Astrocyte of the spinal cord (primary cell): ENCODE measurements around the gene RWDD1.

Source experiments
- DNase-seq: peaks from one replicate; pipeline ENCODE4 v3.0.0; 2011; ENCODE audit warnings: low read depth, low spot score
- H3K4me3 ChIP-seq: 2 replicates; pipeline ENCODE4 v1.5.1; 2011; ENCODE audit warnings: low read depth, mild to moderate bottlenecking, low read length, moderate library complexity
- CTCF ChIP-seq: IDR thresholded peaks from 2 replicates; pipeline ENCODE4 v1.5.1; 2012; ENCODE audit warnings: low read depth, mild to moderate bottlenecking, low read length, inconsistent platforms
- in situ Hi-C: cut with HindIII; loops from 2 replicates; pipeline ENCODE4 v1.10.0; 2017; ENCODE audit warnings: low sequenced_read_pairs

Gene RWDD1

GRCh38 chr6:116556814-116557415, 14.4 kb upstream of the RWDD1 start:
- TF ChIP-seq CTCF = no peak
- in situ Hi-C loops = no loop called here
- no peak overlapping the region for H3K4me3 ChIP-seq
- DNase-seq = no peak

- DNase-seq = peak; percentile 94
- in situ Hi-C loops = no loop called here
- no peak overlapping the region for H3K4me3 ChIP-seq
- TF ChIP-seq CTCF = no peak
Measured at GRCh38 chr6:116557893-116558292, 13.4 kb upstream of the RWDD1 start.

GRCh38 chr6:116560130-116560529, 11.2 kb upstream of the RWDD1 start:
- in situ Hi-C loops = no loop called here
- H3K4me3 ChIP-seq = no peak overlapping the region
- TF ChIP-seq CTCF = no peak
- no peak for DNase-seq

DNA sequence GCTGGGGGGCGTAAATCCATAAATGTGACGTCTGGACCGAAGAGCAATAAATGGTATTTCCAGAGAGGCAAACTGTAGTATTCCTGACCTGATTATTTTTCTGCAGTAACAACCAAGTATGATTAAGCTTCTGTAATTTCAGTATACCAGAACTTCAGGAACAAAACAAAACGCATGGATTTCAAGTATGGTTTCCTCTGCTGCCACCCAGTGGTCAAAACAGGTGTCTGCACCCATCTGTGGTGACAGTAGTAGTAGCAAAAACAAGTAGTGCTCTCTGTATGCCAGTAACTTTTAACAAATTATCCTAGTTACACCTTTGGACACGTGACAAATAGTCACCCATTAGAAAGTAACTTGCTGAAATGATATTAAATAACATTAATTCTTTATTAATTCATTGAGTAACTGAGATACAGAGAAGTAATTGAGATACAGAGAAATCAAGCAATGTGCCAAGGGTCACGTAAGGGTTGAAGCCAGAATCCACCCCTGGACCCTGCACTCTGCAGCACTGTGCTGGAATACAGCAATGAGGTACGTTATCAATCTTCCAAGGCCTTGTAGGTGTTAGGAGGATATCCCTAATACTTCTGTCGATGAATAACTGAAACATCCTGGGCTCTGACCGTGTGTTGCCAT, 9.8 kb upstream of the RWDD1 start:
- DNase-seq = peak; percentile 79
- no peak overlapping the region for H3K4me3 ChIP-seq
- in situ Hi-C loops = no loop called here
- TF ChIP-seq CTCF = peak; percentile 90

- in situ Hi-C loops = no loop called here
- no peak for DNase-seq
- TF ChIP-seq CTCF = no peak
- no peak overlapping the region for H3K4me3 ChIP-seq
Measured at GRCh38 chr6:116562019-116562403, 9.3 kb upstream of the RWDD1 start.

DNA sequence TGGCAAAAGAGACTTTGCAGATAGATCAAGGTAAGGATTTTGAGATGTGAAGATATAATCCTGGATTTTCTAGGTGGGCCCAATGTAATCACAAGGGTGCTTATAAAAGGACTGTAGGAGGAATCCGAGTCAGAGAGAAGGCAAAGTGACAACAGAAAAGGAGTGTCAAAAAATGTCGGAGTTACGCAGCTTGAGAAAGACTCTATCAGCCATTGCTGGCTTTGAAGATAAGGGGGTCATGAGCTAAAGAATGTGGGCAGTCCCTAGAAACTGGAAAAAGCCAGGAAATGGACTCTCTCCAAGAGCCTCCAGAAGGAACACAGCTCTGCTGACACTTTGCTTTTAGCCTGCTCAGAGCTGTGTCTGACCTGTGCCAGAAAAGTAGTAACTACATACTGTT, 8.7 kb upstream of the RWDD1 start:
- DNase-seq = no peak

More for the DNA sequence above, 8.7 kb upstream of the RWDD1 start:
- in situ Hi-C loops = no loop called here
- H3K4me3 ChIP-seq = no peak overlapping the region
- no peak for TF ChIP-seq CTCF
